Loucy (cell line): ENCODE measurements around the gene PDIA3.

Experiments
- H2AFZ ChIP-seq: fragments of 200-600 bp; sonication (generic); 2 replicates; pipeline ENCODE4 v1.6.0; 2016; ENCODE audit warnings: antibody characterized with exemption, mild to moderate bottlenecking, low read length, moderate library complexity
- H3F3A ChIP-seq: fragments of 200-600 bp; 2 replicates; pipeline ENCODE4 v1.6.0; 2016; ENCODE audit warnings: antibody characterized with exemption, low read depth, mild to moderate bottlenecking
- H3K27me3 ChIP-seq: fragments of 200-600 bp; sonication (generic); 2 replicates; pipeline ENCODE4 v1.6.1; 2014; ENCODE audit warnings: low read length, mild to moderate bottlenecking; ENCODE audit not compliant: insufficient read depth, poor library complexity, severe bottlenecking
- H3K36me3 ChIP-seq: fragments of 200-600 bp; sonication (generic); 2 replicates; pipeline ENCODE4 v1.6.1; 2016; ENCODE audit warnings: low read length; ENCODE audit not compliant: insufficient read depth
- H3K4me1 ChIP-seq: fragments of 200-600 bp; sonication (generic); 2 replicates; pipeline ENCODE4 v1.5.1; 2014; ENCODE audit warnings: low read length, mild to moderate bottlenecking; ENCODE audit not compliant: insufficient read depth, poor library complexity, severe bottlenecking
- H3K4me2 ChIP-seq: fragments of 200-600 bp; sonication (generic); 2 replicates; pipeline ENCODE4 v1.6.0; 2014; ENCODE audit warnings: antibody characterized with exemption, low read length, low read depth, mild to moderate bottlenecking; ENCODE audit not compliant: poor library complexity, severe bottlenecking
- H3K4me3 ChIP-seq: fragments of 200-600 bp; sonication (generic); 2 replicates; pipeline ENCODE4 v1.5.1; 2014; ENCODE audit warnings: low read length, mild to moderate bottlenecking, mixed read lengths; ENCODE audit not compliant: poor library complexity, severe bottlenecking
- H3K79me2 ChIP-seq: fragments of 200-600 bp; sonication (generic); 2 replicates; pipeline ENCODE4 v1.6.1; 2014; ENCODE audit warnings: low read length; ENCODE audit not compliant: insufficient read depth
- H3K9ac ChIP-seq: fragments of 200-600 bp; sonication (generic); 2 replicates; pipeline ENCODE4 v1.6.0; 2014; ENCODE audit warnings: mild to moderate bottlenecking, low read depth, low read length, moderate library complexity; ENCODE audit not compliant: poor library complexity, severe bottlenecking
- H3K9me2 ChIP-seq: fragments of 200-600 bp; sonication (generic); replicated peaks from 2 replicates; pipeline ENCODE4 v1.6.1; 2016; ENCODE audit warnings: low read depth, low read length, mixed read lengths
- H3K9me3 ChIP-seq: fragments of 200-600 bp; sonication (generic); 2 replicates; pipeline ENCODE4 v1.6.1; 2014; ENCODE audit warnings: mild to moderate bottlenecking, antibody characterized with exemption, low read length, low read depth; ENCODE audit not compliant: insufficient read depth
- H4K20me1 ChIP-seq: fragments of 200-600 bp; sonication (generic); 2 replicates; pipeline ENCODE4 v1.6.0; 2014; ENCODE audit warnings: antibody characterized with exemption, low read length, mild to moderate bottlenecking; ENCODE audit not compliant: insufficient read depth, poor library complexity, severe bottlenecking
- CTCF ChIP-seq: fragments of 200-600 bp; sonication (generic); conservative IDR thresholded peaks from 2 replicates; pipeline ENCODE4 v1.5.1; 2014; ENCODE audit warnings: mild to moderate bottlenecking, antibody characterized with exemption, low read length
- EZH2phosphoT487 ChIP-seq: fragments of 200-600 bp; IDR thresholded peaks from 2 replicates; pipeline ENCODE4 v1.6.1; 2018; ENCODE audit warnings: antibody characterized with exemption, mild to moderate bottlenecking, moderate library complexity, borderline replicate concordance

The PDIA3 gene

GRCh38 chr15:43762824-43763223 is 16.6 kb downstream of the PDIA3 start:
- no peak overlapping the region for H3K4me3 ChIP-seq
- no peak overlapping the region for H3K9ac ChIP-seq
- no peak overlapping the region for H3K4me2 ChIP-seq
- H3K36me3 ChIP-seq: peaks cover 87% of the 10 kb centered on the region
- no peaks in the 10 kb centered on the region for H3K27me3 ChIP-seq
- no peak overlapping the region for H2AFZ ChIP-seq
- no peaks in the 10 kb centered on the region for H3K79me2 ChIP-seq
- no peaks in the 10 kb centered on the region for H3K9me3 ChIP-seq
- no peaks in the 10 kb centered on the region for H3F3A ChIP-seq
- H4K20me1 ChIP-seq: peaks cover 14% of the 10 kb centered on the region
- H3K9me2 ChIP-seq: no peaks in the 10 kb centered on the region
- TF ChIP-seq CTCF: no peak
- no peak for TF ChIP-seq EZH2phosphoT487
- no peaks in the 10 kb centered on the region for H3K4me1 ChIP-seq

- TF ChIP-seq CTCF (no peak), EZH2phosphoT487 (no peak)
- H3K79me2 ChIP-seq: no peaks in the 10 kb centered on the region
- H3K9ac ChIP-seq: no peak overlapping the region
- no peaks in the 10 kb centered on the region for H3F3A ChIP-seq
- peaks cover 14% of the 10 kb centered on the region for H4K20me1 ChIP-seq
- H3K9me2 ChIP-seq: no peaks in the 10 kb centered on the region
- H3K36me3 ChIP-seq: peaks cover 92% of the 10 kb centered on the region
- no peak overlapping the region for H3K4me2 ChIP-seq
- H3K4me3 ChIP-seq: no peak overlapping the region
- no peak overlapping the region for H2AFZ ChIP-seq
- no peaks in the 10 kb centered on the region for H3K27me3 ChIP-seq
- H3K9me3 ChIP-seq: no peaks in the 10 kb centered on the region
- H3K4me1 ChIP-seq: no peaks in the 10 kb centered on the region
These were observed 17.7 kb downstream of the PDIA3 start for GRCh38 chr15:43763819-43764446.

- no peaks in the 10 kb centered on the region for H4K20me1 ChIP-seq
- no peak overlapping the region for H3K4me2 ChIP-seq
- no peaks in the 10 kb centered on the region for H3K79me2 ChIP-seq
- H3K9me3 ChIP-seq: no peaks in the 10 kb centered on the region
- TF ChIP-seq EZH2phosphoT487: no peak
- TF ChIP-seq CTCF: peak; percentile 89
- H3K4me1 ChIP-seq: no peaks in the 10 kb centered on the region
- no peaks in the 10 kb centered on the region for H3K27me3 ChIP-seq
- no peaks in the 10 kb centered on the region for H3K9me2 ChIP-seq
- 0 out of 2 replicates have a peak, but pooled peaks cover 10% of the 10 kb centered on the region for H3F3A ChIP-seq
- no peak overlapping the region for H3K9ac ChIP-seq
- peaks cover 89% of the 10 kb centered on the region for H3K36me3 ChIP-seq
- H3K4me3 ChIP-seq: no peak overlapping the region
- H2AFZ ChIP-seq: no peak overlapping the region
These were observed 23.5 kb downstream of the PDIA3 start for GRCh38 chr15:43769584-43770228.
